Ascending aorta (tissue), 2 donors: Measurements from ENCODE around the gene MSI2. TPM values are rescaled to one million over a fixed set of nuclear protein-coding genes. Genes with fewer than 3 reads are reported as not detected.

Experiments
- DNase-seq, 2 donors: peaks; one replicate each; pipeline ENCODE4 v3.0.0-alpha.2; 2019; ENCODE audit warnings: low spot score in 2 of 2
- H3K27ac ChIP-seq, 2 donors: fragments of 200-600 bp; sonication (generic); one replicate each; pipeline ENCODE4 v1.5.1; 2016 to 2017; ENCODE audit warnings: mild to moderate bottlenecking in 1 of 2
- H3K27me3 ChIP-seq: fragments of 200-600 bp; sonication (generic); one replicate; pipeline ENCODE4 v1.5.1; 2017
- H3K36me3 ChIP-seq, 2 donors: fragments of 200-600 bp; sonication (generic); one replicate each; pipeline ENCODE4 v1.5.1; 2016
- H3K4me1 ChIP-seq, 2 donors: fragments of 200-600 bp; sonication (generic); one replicate each; pipeline ENCODE4 v1.5.1; 2016 to 2017; ENCODE audit warnings: mild to moderate bottlenecking in 1 of 2
- H3K4me3 ChIP-seq, 2 donors: fragments of 200-600 bp; sonication (generic); one replicate each; pipeline ENCODE4 v1.5.1; 2016 to 2017; ENCODE audit warnings: mild to moderate bottlenecking in 1 of 2
- H3K9me3 ChIP-seq, 2 donors: fragments of 200-600 bp; sonication (generic); one replicate each; pipeline ENCODE4 v1.5.1; 2016
- CTCF ChIP-seq, 3 experiments: fragments of 200-600 bp in 2 of 3; fragments of 450-650 bp in 1 of 3; sonication (generic) in 2 of 3; IDR thresholded peaks; one replicate each; pipeline ENCODE4 v1.5.1; 2016 to 2019; ENCODE audit warnings: antibody characterized with exemption in 3 of 3, mild to moderate bottlenecking in 1 of 3, moderate library complexity in 1 of 3
- intact Hi-C: fragments of 100-400 bp; cut with DNase I; formaldehyde crosslinking; loops from one replicate; pipeline ENCODE4 v1.15.1; 2023
- total RNA-seq: library from RNA; depleted of rRNA; stranded (reverse); fragments of >200 nt; gene quantifications from one replicate; pipeline ENCODE4 v1.1.0, GENCODE V29; 2016

Gene MSI2
- total RNA-seq, 1 donor from 2014 or later = 11.7 TPM

- Histone ChIP-seq H3K9me3 (no peaks in the 10 kb centered on the region), H3K27me3 (no peaks in the 10 kb centered on the region), H3K27ac (no peak overlapping the region), H3K4me3 (no peak overlapping the region), H3K4me1 (peaks cover 0 to 5% of the 10 kb centered on the region in 2 donors), H3K36me3 (no peaks in the 10 kb centered on the region)
- DNase-seq = no peak
- TF ChIP-seq CTCF (IDR thresholded peaks at IDR 0.05) = no peak
- intact Hi-C loops = no loop called here
Measured at GRCh38 chr17:57424777-57425188, 168.5 kb downstream of the MSI2 start.

- peaks cover 0 to 5% of the 10 kb centered on the region in 2 donors for H3K4me1 ChIP-seq
- no peaks in the 10 kb centered on the region for H3K9me3 ChIP-seq
- no peak for DNase-seq
- no peak overlapping the region for H3K27ac ChIP-seq
- intact Hi-C loops = no loop called here
- H3K4me3 ChIP-seq = no peak overlapping the region
- no peaks in the 10 kb centered on the region for H3K36me3 ChIP-seq
- no peak for TF ChIP-seq CTCF (IDR thresholded peaks at IDR 0.05)
- H3K27me3 ChIP-seq = no peaks in the 10 kb centered on the region
Measured at GRCh38 chr17:57425431-57425830, 169.1 kb downstream of the MSI2 start.

- intact Hi-C loops = no loop called here
- DNase-seq = no peak
- Histone ChIP-seq H3K4me3 (no peak overlapping the region), H3K27ac (no peak overlapping the region), H3K36me3 (no peaks in the 10 kb centered on the region), H3K9me3 (no peaks in the 10 kb centered on the region), H3K27me3 (no peaks in the 10 kb centered on the region), H3K4me1 (peaks cover 0 to 5% of the 10 kb centered on the region in 2 donors)
- no peak for TF ChIP-seq CTCF (IDR thresholded peaks at IDR 0.05)
Measured at GRCh38 chr17:57425903-57426880, 169.9 kb downstream of the MSI2 start.

GRCh38 chr17:57429966-57430365 lies 173.6 kb downstream of the MSI2 start:
- Histone ChIP-seq H3K27ac (no peak overlapping the region), H3K36me3 (no peaks in the 10 kb centered on the region), H3K9me3 (no peaks in the 10 kb centered on the region), H3K4me1 (no peaks in the 10 kb centered on the region), H3K4me3 (no peak overlapping the region), H3K27me3 (no peaks in the 10 kb centered on the region)
- intact Hi-C loops = no loop called here
- DNase-seq = no peak
- TF ChIP-seq CTCF (IDR thresholded peaks at IDR 0.05) = no peak

GRCh38 chr17:57431415-57431814 lies 175.1 kb downstream of the MSI2 start:
- Histone ChIP-seq H3K27ac (no peak overlapping the region), H3K4me1 (no peaks in the 10 kb centered on the region), H3K9me3 (no peaks in the 10 kb centered on the region), H3K36me3 (no peaks in the 10 kb centered on the region), H3K27me3 (no peaks in the 10 kb centered on the region), H3K4me3 (no peak overlapping the region)
- TF ChIP-seq CTCF (IDR thresholded peaks at IDR 0.05) = no peak
- DNase-seq = no peak
- intact Hi-C loops = no loop called here
